Ishikawa (cell line): ENCODE measurements around the gene CHD9.

ENCODE experiments used
- CEBPB ChIP-seq: IDR thresholded peaks from 2 replicates; pipeline ENCODE4 v1.6.1; 2012
- EP300 ChIP-seq: IDR thresholded peaks from 2 replicates; pipeline ENCODE4 v1.6.1; 2012; ENCODE audit warnings: borderline replicate concordance
- FOXM1 ChIP-seq: IDR thresholded peaks from 2 replicates; pipeline ENCODE4 v1.6.1; 2012; ENCODE audit warnings: low read depth, borderline replicate concordance
- MAX ChIP-seq: IDR thresholded peaks from 2 replicates; pipeline ENCODE4 v1.6.1; 2012
- NFIC ChIP-seq: IDR thresholded peaks from 2 replicates; pipeline ENCODE4 v1.6.1; 2012
- RAD21 ChIP-seq: IDR thresholded peaks from 2 replicates; pipeline ENCODE4 v1.6.1; 2012; ENCODE audit warnings: low read depth
- TAF1 ChIP-seq: IDR thresholded peaks from 2 replicates; pipeline ENCODE4 v1.6.1; 2012; ENCODE audit warnings: low read depth, mild to moderate bottlenecking
- TCF12 ChIP-seq: IDR thresholded peaks from 2 replicates; pipeline ENCODE4 v1.6.1; 2012; ENCODE audit warnings: low read depth
- TEAD4 ChIP-seq: IDR thresholded peaks from 2 replicates; pipeline ENCODE4 v1.6.1; 2012
- YY1 ChIP-seq: IDR thresholded peaks from 2 replicates; pipeline ENCODE4 v1.6.1; 2012; ENCODE audit warnings: low read depth
- ZBTB7A ChIP-seq: IDR thresholded peaks from 2 replicates; pipeline ENCODE4 v1.6.1; 2012; ENCODE audit warnings: low read depth
- TF ChIP-seq, protein P1 (sequence below): IDR thresholded peaks from 2 replicates; pipeline ENCODE4 v1.6.1; 2012; ENCODE audit warnings: low read depth, mild to moderate bottlenecking

- TF ChIP-seq CEBPB, result no peak
- no peak for TF ChIP-seq RAD21
- TF ChIP-seq TEAD4, result no peak
- TF ChIP-seq YY1, result no peak
- TF ChIP-seq, protein P1, sequence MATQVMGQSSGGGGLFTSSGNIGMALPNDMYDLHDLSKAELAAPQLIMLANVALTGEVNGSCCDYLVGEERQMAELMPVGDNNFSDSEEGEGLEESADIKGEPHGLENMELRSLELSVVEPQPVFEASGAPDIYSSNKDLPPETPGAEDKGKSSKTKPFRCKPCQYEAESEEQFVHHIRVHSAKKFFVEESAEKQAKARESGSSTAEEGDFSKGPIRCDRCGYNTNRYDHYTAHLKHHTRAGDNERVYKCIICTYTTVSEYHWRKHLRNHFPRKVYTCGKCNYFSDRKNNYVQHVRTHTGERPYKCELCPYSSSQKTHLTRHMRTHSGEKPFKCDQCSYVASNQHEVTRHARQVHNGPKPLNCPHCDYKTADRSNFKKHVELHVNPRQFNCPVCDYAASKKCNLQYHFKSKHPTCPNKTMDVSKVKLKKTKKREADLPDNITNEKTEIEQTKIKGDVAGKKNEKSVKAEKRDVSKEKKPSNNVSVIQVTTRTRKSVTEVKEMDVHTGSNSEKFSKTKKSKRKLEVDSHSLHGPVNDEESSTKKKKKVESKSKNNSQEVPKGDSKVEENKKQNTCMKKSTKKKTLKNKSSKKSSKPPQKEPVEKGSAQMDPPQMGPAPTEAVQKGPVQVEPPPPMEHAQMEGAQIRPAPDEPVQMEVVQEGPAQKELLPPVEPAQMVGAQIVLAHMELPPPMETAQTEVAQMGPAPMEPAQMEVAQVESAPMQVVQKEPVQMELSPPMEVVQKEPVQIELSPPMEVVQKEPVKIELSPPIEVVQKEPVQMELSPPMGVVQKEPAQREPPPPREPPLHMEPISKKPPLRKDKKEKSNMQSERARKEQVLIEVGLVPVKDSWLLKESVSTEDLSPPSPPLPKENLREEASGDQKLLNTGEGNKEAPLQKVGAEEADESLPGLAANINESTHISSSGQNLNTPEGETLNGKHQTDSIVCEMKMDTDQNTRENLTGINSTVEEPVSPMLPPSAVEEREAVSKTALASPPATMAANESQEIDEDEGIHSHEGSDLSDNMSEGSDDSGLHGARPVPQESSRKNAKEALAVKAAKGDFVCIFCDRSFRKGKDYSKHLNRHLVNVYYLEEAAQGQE, result no peak
- no peak for TF ChIP-seq NFIC
- no peak for TF ChIP-seq TCF12
- TF ChIP-seq MAX, result no peak
- TF ChIP-seq TAF1, result no peak
- TF ChIP-seq ZBTB7A, result no peak
- no peak for TF ChIP-seq EP300
- no peak for TF ChIP-seq FOXM1
These were observed 282.5 kb downstream of the CHD9 start for GRCh38 chr16:53337294-53337693.
